Endothelial cell of umbilical vein (primary cell): Measurements from ENCODE around the gene SERPINA3. TPM values are rescaled to one million over a fixed set of nuclear protein-coding genes. Genes with fewer than 3 reads are reported as not detected.

Experiments
- BruUV-seq: library from RNA; stranded (reverse); fragments of 400-500 nt; replicated peaks from 2 replicates; lab custom pipeline; 2021; lab: Mats Ljungman, UMichigan
- CTCF ChIA-PET: fragments of 300-600, 350-600 bp; sonication (Branson Sonifier 250); formaldehyde crosslinking; loops from one replicate; lab custom pipeline; 2021; ENCODE audit warnings: antibody characterized with exemption, inconsistent platforms; lab: Charles Lee
- POLR2A ChIA-PET: fragments of 300-600, 350-600 bp; sonication (Branson Sonifier 250); formaldehyde crosslinking; loops from one replicate; lab custom pipeline; 2021; ENCODE audit warnings: antibody characterized with exemption, inconsistent platforms; lab: Charles Lee
- DNase-seq: peaks from one replicate; pipeline ENCODE4 v3.0.0-alpha.2; 2011; ENCODE audit warnings: low read depth, low spot score
- FAIRE-seq: peaks from 2 replicates; lab custom pipeline; 2011; peaks lifted over from hg19 to GRCh38; lab: Jason Lieb, UNC
- H2AFZ ChIP-seq: 2 replicates; pipeline ENCODE4 v1.6.0; 2012; ENCODE audit warnings: low read depth, low read length, control low read depth, inconsistent platforms
- H3K27ac ChIP-seq: 2 replicates; pipeline ENCODE4 v1.5.1; 2011; ENCODE audit warnings: low read depth, mild to moderate bottlenecking, control low read depth, low read length, moderate library complexity; ENCODE audit not compliant: insufficient read depth
- H3K27me3 ChIP-seq, 2 experiments: 2 replicates each; pipeline versions ENCODE4 v1.6.0 to v1.6.1; 2011; ENCODE audit warnings: low read length in 2 of 2, mixed read lengths in 1 of 2; ENCODE audit not compliant: control insufficient read depth in 2 of 2, insufficient read depth in 2 of 2
- H3K36me3 ChIP-seq, 2 experiments: 2 replicates in 1 of 2; 3 replicates in 1 of 2; pipeline ENCODE4 v1.5.1; 2011; ENCODE audit warnings: low read length in 2 of 2, mild to moderate bottlenecking in 1 of 2, moderate library complexity in 1 of 2; ENCODE audit not compliant: control insufficient read depth in 2 of 2, insufficient read depth in 2 of 2; ENCODE audit errors: extremely low read depth in 1 of 2
- H3K4me1 ChIP-seq: 3 replicates; pipeline ENCODE4 v1.5.1; 2011; ENCODE audit warnings: mild to moderate bottlenecking, low read length; ENCODE audit not compliant: control insufficient read depth, insufficient read depth; ENCODE audit errors: extremely low read depth
- H3K4me2 ChIP-seq: 2 replicates; pipeline ENCODE4 v1.6.1; 2011; ENCODE audit warnings: low read length, control low read depth, mixed read lengths; ENCODE audit not compliant: insufficient read depth
- H3K4me3 ChIP-seq, 3 experiments: fragments of 200-600 bp in 1 of 3; sonication (generic), shearing (Covaris generic) in 1 of 3; replicated peaks in 1 of 3; 2 replicates each; pipeline ENCODE4 v1.5.1; 2011 to 2016; ENCODE audit warnings: control low read depth in 3 of 3, low read length in 3 of 3, mild to moderate bottlenecking in 2 of 3, inconsistent platforms in 1 of 3, low read depth in 1 of 3, moderate library complexity in 1 of 3; ENCODE audit not compliant: insufficient read depth in 1 of 3
- H3K79me2 ChIP-seq: 2 replicates; pipeline ENCODE4 v1.6.0; 2012; ENCODE audit warnings: low read length, inconsistent platforms; ENCODE audit not compliant: control insufficient read depth, insufficient read depth
- H3K9ac ChIP-seq: replicated peaks from 2 replicates; pipeline ENCODE3; 2011; ENCODE audit warnings: low read length, control low read depth; ENCODE audit not compliant: insufficient read depth; ENCODE audit errors: extremely low read depth
- H3K9me1 ChIP-seq: replicated peaks from 3 replicates; pipeline ENCODE4 v1.6.0; 2011; ENCODE audit warnings: mild to moderate bottlenecking, low read length; ENCODE audit not compliant: control insufficient read depth, insufficient read depth; ENCODE audit errors: extremely low read depth
- H3K9me3 ChIP-seq: replicated peaks from 2 replicates; pipeline ENCODE4 v1.5.1; 2012; ENCODE audit warnings: low read length, inconsistent platforms; ENCODE audit not compliant: control insufficient read depth, insufficient read depth
- H4K20me1 ChIP-seq: replicated peaks from 2 replicates; pipeline ENCODE3; 2011; ENCODE audit warnings: mild to moderate bottlenecking, low read length; ENCODE audit not compliant: control insufficient read depth, insufficient read depth; ENCODE audit errors: extremely low read depth
- CTCF ChIP-seq, 2 donors: IDR thresholded peaks; 1 replicate in 1 of 2; 2 replicates in 1 of 2; pipeline ENCODE4 v1.5.1; 2011; ENCODE audit warnings: low read length in 2 of 2, mild to moderate bottlenecking in 2 of 2, moderate library complexity in 2 of 2, control low read depth in 1 of 2, inconsistent platforms in 1 of 2, low read depth in 1 of 2; ENCODE audit not compliant: insufficient read depth in 1 of 2; ENCODE audit errors: extremely low read depth in 1 of 2
- EZH2 ChIP-seq: IDR thresholded peaks from 2 replicates; pipeline ENCODE4 v1.6.1; 2012; ENCODE audit warnings: borderline replicate concordance, low read depth, mild to moderate bottlenecking, moderate library complexity, low read length, inconsistent platforms; ENCODE audit not compliant: severe bottlenecking
- FOS ChIP-seq: IDR thresholded peaks from 2 replicates; pipeline ENCODE4 v1.6.1; 2011; ENCODE audit warnings: mild to moderate bottlenecking, low read length, moderate library complexity, borderline replicate concordance; ENCODE audit not compliant: insufficient read depth
- GATA2 ChIP-seq: IDR thresholded peaks from 2 replicates; pipeline ENCODE4 v1.7.0; 2011; ENCODE audit warnings: low read depth, mild to moderate bottlenecking, moderate library complexity, mixed read lengths, low read length; ENCODE audit not compliant: insufficient read length, insufficient read depth
- JUN ChIP-seq: IDR thresholded peaks from 2 replicates; pipeline ENCODE4 v1.6.1; 2011; ENCODE audit warnings: borderline replicate concordance, low read depth; ENCODE audit not compliant: insufficient read length, insufficient read depth
- MAX ChIP-seq: IDR thresholded peaks from 2 replicates; pipeline ENCODE4 v1.6.1; 2011; ENCODE audit not compliant: insufficient read depth, insufficient read length
- MYC ChIP-seq: IDR thresholded peaks from one replicate; pipeline ENCODE4 v1.6.1; 2011; ENCODE audit warnings: mild to moderate bottlenecking, low read depth, low read length
- POLR2A ChIP-seq: IDR thresholded peaks from 2 replicates; pipeline ENCODE4 v1.6.1; 2012; ENCODE audit warnings: low read depth, mild to moderate bottlenecking, control low read depth, low read length
- POLR2AphosphoS5 ChIP-seq: IDR thresholded peaks from 2 replicates; pipeline ENCODE4 v1.6.1; 2012; ENCODE audit warnings: low read depth, mild to moderate bottlenecking, control low read depth, low read length, moderate library complexity; ENCODE audit not compliant: insufficient read depth
- dilution Hi-C: fragments of 300-500 bp; cut with MboI; formaldehyde crosslinking; loops from one replicate; pipeline ENCODE4 v1.15.0; 2019; ENCODE audit warnings: low sequenced_read_pairs; ENCODE audit not compliant: extremely low pct_ligation_motif_present
- intact Hi-C: fragments of 100-400 bp; cut with micrococcal nuclease; formaldehyde crosslinking; loops from one replicate; pipeline ENCODE4 v1.10.0; 2022
- polyA plus RNA-seq, 4 experiments: library from polyadenylated mRNA; depleted of rRNA in 3 of 4; stranded (reverse) in 3 of 4; unstranded in 1 of 4; fragments of >200 nt; gene quantifications; 2 replicates each; pipeline versions ENCODE4 v1.2.1 to v1.2.3, GENCODE V29; 2011 to 2012; ENCODE audit warnings: missing spikeins in 1 of 4
- total RNA-seq: library from RNA; stranded (reverse); gene quantifications from 2 replicates; pipeline ENCODE4 v1.2.3, GENCODE V29; 2021

SERPINA3 gene
- total and polyA plus RNA-seq, 2 donors (not counting 3 experiments of a cell fraction or from before 2014, with no cell fraction given), result not detected

GRCh38 chr14:94593749-94594431 lies 18.3 kb upstream of the SERPINA3 start:
- BruUV-seq, result no TSS peak
- Histone ChIP-seq H3K4me1 (peaks cover 4% of the 10 kb centered on the region), H3K4me3 (no peak overlapping the region), H3K36me3 (no peaks in the 10 kb centered on the region), H3K9me3 (no peaks in the 10 kb centered on the region), H3K27me3 (no peaks in the 10 kb centered on the region), H3K27ac (no peak overlapping the region), H4K20me1 (no peaks in the 10 kb centered on the region), H3K9ac (no peak overlapping the region), H2AFZ (no peak overlapping the region), H3K79me2 (no peaks in the 10 kb centered on the region), H3K9me1 (no peaks in the 10 kb centered on the region), H3K4me2 (no peak overlapping the region)
- ChIA-PET POLR2A (no interaction called here), CTCF (no interaction called here)
- FAIRE-seq, result no peak
- dilution Hi-C loops (no loop called here), intact Hi-C loops (no loop called here)
- DNase-seq, result no peak
- no peak for TF ChIP-seq MAX
- TF ChIP-seq POLR2A, result no peak
- TF ChIP-seq JUN, result no peak
- no peak for TF ChIP-seq FOS

GRCh38 chr14:94594441-94594840 lies 17.8 kb upstream of the SERPINA3 start:
- H4K20me1 ChIP-seq, result no peaks in the 10 kb centered on the region
- H3K27ac ChIP-seq, result no peak overlapping the region
- TF ChIP-seq MAX (no peak), FOS (no peak), JUN (no peak), CTCF (IDR thresholded peaks at IDR 0.05; ENCODE audit: extremely low read depth in 1 of 2, insufficient read depth in 1 of 2, low read depth in 1 of 2, low read length in 2 of 2) (no peak), POLR2A (no peak), MYC (no peak), GATA2 (no peak), EZH2 (no peak), POLR2AphosphoS5 (no peak)
- DNase-seq, result no peak
- POLR2A ChIA-PET, result no interaction called here
- H3K79me2 ChIP-seq, result no peaks in the 10 kb centered on the region
- intact Hi-C loops, result no loop called here
- H3K9me3 ChIP-seq, result no peaks in the 10 kb centered on the region
- dilution Hi-C loops, result no loop called here
- no peak overlapping the region for H3K9ac ChIP-seq
- FAIRE-seq, result no peak
- no peak overlapping the region for H2AFZ ChIP-seq
- H3K4me2 ChIP-seq, result no peak overlapping the region
- BruUV-seq, result no TSS peak
- no peaks in the 10 kb centered on the region for H3K36me3 ChIP-seq
- no peaks in the 10 kb centered on the region for H3K27me3 ChIP-seq
- peaks cover 10% of the 10 kb centered on the region for H3K4me1 ChIP-seq
- H3K4me3 ChIP-seq, result no peak overlapping the region
- no peaks in the 10 kb centered on the region for H3K9me1 ChIP-seq
- CTCF ChIA-PET, result no interaction called here
